Activated CD8-positive, alpha-beta memory T cell treated with anti-CD3 and anti-CD28 coated beads, Interleukin-2, amount 50 U/mL, for 48 hours (primary cell): Measurements from ENCODE around the gene FOXO1.
A peak's percentile ranks its signal among the peaks of the same experiment; 100 is the strongest.
"Not testable (repeated sequence)": the region's sequence is repeated elsewhere in the genome, so short reads cannot be mapped to it uniquely, and the experiment has no call there.

Experiments
- DNase-seq: peaks from one replicate; pipeline ENCODE4 v3.0.0-alpha.2; 2020

The FOXO1 gene

DNA sequence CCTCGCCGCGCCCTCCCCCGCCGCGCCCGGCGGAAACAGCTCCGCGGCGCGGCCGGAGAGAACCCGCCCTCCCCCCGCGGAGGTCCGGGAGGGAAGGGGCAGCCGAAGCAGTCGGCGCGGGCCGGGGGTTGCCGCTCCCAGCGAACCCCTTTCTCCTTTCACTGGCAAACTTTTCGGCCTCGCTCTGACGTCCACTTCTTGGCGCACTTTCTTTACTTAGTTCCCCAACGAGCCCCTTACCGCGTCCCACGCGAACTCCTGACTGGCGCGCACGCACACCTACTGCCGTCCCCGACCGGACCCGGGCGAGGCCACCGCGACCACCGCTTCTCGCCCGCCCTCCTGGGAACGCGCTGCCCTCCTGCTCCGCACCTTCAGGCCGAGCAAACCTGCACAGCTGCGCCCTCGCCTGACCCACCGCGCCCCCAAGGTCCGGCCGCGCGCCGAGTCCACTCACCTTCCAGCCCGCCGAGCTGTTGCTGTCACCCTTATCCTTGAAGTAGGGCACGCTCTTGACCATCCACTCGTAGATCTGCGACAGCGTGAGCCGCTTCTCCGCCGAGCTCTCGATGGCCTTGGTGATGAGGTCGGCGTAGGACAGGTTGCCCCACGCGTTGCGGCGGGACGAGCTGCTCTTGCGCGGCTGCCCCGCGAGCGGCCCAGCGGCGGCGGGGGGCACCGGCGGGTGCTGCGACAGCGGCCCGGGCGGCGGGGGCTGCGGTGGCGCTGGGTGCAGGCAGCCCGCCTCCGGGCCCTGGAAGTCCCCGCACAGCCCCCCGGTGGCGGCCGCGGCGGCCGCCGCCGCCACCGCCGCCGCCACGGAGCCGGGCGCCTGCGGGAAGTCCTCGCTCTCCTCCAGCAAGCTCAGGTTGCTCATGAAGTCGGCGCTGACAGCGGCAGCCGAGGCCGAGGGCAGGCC, 1.1 kb downstream of the FOXO1 start:
- DNase-seq, result peak; percentile 78

DNA sequence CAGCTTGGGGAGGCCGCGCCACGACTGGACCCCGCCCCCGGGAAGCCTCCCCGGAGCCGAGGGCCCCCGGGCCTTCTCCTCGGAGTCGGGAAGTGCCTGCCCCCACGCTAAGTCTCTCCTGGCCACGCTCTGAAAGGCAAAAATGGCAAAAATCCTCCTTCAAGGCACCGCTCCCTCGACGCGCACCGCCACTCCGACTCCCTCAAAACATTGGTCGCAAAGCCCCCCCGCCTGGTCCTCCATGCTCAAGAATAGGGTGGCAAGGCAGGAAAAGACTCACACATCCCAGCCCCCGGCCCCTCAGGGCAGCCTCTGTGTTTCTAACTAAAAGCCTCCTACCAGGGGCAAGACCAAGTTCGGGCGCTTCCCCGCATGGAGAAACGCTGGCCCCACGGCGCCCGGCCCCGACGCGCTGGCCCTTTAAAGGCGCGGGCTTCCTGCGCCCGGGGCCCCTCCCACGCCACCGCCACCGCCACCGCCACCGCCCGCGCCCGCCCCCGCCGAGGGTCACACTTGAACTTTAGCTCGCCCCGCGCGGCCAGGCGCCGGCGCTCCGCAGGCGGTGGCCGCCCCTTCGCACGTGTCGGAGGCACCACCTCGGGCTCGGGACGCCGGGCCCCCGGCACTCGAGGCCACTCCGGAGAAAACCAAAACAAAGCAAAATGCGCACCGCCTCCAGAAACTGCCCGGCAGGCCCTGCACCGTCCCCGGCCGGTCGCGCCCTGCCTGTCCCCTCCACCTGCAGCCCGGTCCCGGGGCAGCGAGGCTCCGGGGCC, 1.9 kb downstream of the FOXO1 start:
- peak; percentile 86 for DNase-seq

DNA sequence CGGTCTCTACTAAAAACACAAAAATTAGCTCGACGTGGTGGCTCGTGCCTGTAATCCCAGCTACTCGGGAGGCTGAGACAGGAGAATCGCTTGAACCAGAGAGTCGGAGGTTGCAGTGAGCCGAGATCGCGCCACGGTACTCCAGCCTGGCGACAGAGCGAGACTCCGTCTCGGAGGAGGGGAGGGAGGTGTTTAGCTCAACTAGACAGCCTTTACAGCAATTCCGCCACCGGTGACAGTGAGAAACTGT, 2.4 kb downstream of the FOXO1 start:
- DNase-seq, result not testable (repeated sequence)

GRCh38 chr13:40662866-40663265, 3.6 kb downstream of the FOXO1 start:
- no peak for DNase-seq

- no peak for DNase-seq
Observed at GRCh38 chr13:40661875-40662665, 4.4 kb downstream of the FOXO1 start.

DNA sequence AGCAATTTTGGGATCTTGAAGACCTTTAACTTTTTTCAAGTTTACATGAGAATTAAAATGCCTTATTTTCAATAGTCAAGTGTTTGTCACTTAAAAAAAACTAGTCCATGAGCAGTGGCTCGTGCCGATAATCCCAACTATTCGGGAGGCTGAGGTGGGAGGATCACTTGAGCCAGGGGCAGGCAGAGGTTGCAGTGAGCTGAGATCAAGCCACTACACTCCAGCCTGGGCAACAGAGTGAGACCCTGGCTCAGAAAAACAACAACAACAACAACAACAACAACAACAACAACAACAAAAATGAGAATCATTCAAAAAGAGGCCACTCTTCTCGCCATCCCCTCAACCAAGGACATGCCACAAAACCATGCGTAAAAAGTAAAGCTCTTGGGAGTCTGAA, 5.7 kb downstream of the FOXO1 start:
- DNase-seq, result no peak

DNA sequence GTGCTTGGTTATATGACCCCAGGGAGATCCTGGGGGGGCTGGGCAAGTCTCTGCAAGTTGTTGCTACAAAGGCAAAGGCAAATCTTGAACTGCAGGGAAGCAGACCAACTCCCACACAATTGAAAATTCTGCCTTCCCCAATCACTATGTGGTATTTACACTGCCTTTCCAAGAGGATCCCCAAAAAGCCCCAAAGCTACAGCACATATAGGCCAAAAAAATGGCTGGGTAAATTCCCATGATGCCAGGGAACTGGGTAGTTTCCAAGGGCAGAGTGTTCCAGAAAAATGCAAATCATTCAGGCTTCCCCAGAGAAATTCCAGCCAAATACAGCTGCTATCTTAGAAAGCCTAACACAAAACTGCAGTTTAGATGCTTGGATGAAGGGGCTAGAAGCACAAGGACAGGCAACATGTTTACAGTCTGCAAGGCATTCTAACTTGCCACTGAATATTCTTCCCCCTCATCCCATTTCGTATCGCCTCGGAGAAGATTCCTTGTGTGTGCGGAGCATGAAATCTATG, 6.2 kb downstream of the FOXO1 start:
- DNase-seq, result no peak

- no peak for DNase-seq
Observed at GRCh38 chr13:40657951-40658350, 8.5 kb downstream of the FOXO1 start.

DNA sequence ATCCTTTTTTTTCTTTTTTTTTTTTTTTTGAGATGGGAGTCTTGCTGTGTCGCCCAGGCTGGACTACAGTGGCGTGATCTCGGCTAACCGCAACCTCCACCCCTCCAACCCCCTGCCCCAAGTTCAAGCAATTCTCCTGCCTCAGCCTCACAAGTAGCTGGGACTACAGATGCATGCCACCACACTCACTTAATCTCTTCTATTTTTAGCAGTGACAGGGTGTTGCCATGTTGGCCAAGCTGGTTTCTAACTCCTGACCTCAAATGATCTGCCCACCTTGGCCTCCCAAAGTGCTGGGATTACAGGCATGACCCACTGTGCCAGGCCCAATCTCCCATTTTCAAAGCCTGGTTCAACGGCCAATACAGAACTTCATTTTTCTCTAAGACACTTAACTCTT, 9.1 kb downstream of the FOXO1 start:
- DNase-seq, result no peak

GRCh38 chr13:40656358-40656757, 10.1 kb downstream of the FOXO1 start:
- no peak for DNase-seq

DNA sequence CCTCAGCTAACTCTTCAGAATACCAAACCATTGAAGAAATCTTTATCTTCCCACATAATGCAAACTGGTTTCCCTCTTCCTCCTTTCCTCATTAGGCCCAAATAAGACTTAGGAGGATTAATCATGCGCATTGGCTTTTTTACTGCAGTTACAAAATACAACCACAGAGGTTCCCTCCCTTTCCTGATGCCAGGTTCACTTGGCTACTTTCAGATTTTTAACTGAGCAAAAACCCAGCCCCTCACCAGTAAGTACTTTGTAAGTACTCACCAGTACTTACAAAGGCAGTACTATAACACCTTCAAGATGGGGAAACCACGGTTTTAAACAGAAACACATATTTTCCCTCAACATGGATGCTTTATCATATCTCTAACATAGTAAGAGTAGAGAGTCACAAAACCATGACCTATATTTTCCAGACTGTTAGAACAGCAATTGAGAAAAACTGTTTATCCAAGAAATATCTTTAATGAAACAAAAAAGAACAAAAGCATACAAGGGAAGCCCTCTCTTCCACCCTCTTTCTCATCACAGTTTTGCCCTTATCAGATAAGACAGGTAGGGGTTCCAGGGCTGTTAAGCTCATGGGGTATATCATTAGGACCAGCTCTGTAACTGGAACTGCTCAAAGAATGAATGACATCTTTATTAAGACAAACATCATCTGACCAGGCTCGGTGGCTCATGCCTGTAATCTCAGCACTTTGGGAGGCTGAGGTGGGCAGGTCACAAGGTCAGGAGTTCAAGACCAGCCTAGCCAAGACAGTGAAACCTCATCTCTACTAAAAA, 12.7 kb downstream of the FOXO1 start:
- no peak for DNase-seq

DNA sequence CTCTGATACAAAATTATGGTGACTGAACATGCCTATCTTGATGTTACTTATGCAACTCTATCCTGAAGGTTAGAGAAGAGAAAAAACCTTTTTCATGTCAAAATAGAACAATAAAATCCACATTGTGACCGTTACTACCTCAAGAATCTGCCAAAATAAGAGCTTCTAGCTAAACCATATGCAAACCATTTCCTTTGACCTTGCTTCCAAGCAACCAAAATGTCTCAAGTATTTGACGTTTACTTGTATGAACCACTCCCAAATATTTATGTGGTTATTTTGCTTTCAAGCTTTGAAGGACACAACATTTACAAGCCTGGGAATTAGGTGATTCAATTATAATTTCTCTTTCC, 13.9 kb downstream of the FOXO1 start:
- DNase-seq, result no peak

GRCh38 chr13:40651866-40652587, 14.4 kb downstream of the FOXO1 start:
- DNase-seq, result no peak

DNA sequence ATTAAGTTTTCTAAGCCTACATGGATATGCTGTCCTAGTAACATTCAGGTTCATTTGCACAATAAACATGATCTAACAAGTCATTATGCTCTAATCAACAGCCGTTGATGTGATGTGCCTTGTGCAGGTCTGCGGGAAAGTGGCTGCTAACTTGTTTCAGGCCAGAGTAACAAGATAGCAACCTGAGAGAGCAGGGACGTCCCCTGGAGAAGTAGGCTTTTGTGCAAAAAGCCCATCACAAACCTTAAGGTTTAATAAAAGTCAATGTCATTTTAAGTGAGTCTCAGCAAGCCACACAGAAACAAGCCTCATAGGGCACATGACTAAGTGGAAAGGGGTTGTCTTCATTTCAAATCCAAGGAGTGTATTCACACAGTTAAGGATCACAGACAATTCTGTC, 17.6 kb downstream of the FOXO1 start:
- no peak for DNase-seq

DNA sequence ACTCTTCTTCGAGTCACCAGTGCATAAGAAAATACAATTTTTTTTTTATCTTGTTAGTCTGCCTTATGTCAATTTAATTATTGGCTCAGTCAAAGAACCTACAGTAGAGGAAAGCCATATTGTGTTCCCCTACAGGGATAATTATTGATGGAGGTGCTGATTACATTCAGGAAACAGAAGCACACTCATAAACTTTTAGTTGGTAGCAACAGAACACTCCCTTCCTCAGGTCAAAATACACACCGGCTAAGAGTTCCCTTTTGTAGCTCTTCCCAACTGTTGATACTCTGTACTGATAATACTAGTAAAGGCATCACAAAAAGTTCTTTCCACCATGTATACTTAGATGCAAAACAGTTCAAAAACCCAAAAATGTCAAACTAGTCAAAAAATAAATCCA, 18.4 kb downstream of the FOXO1 start:
- no peak for DNase-seq

- DNase-seq, result no peak
Observed at GRCh38 chr13:40644838-40645604, 21.4 kb downstream of the FOXO1 start.

DNA sequence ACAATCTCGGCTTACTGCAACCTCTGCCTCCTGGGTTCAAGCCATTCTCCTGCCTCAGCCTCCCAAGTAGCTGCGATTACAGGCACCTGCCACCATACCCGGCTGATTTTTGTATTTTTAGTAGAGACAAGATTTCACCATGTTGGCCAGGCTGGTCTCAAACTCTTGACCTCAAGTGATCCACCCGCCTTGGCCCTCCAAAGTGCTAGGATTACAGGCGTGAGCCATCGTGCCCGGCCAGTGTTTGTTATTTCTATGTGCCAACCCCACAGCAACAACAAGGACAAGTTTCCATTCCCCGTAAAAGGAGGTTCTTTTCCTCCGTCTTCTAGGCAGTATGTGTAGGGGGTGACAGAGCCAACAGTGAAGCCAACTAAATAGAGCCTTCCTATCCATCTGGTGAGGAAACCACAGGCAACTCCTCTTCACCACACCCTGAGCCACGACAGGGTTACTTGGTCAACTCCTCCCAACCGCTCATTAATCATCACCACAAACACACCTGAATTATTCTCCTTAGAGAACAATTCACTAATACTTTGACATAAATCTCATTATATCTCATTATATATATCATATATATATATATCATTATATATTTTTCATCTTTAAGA, 25.5 kb downstream of the FOXO1 start:
- DNase-seq, result no peak

DNA sequence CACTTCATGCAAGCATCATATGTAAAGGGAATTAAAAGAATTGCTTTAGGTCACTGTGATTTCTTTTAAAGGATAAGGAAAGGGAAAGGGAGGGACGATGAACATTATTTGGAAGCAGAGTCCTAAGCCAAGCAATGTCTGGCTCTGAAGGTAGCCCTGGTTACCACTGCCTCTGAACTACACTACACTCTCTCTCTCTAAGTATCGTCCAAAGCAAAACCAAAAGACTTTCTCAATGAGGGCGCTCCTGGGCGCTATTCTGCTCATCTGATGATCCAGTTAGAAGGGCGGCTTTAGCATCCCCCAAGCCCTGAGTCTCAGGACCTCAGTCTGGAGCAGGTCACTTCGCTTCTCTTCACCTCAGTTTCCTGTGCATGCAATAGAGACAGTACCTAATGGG, 26.2 kb downstream of the FOXO1 start:
- DNase-seq, result no peak

GRCh38 chr13:40639221-40639681, 27.2 kb downstream of the FOXO1 start:
- no peak for DNase-seq

DNA sequence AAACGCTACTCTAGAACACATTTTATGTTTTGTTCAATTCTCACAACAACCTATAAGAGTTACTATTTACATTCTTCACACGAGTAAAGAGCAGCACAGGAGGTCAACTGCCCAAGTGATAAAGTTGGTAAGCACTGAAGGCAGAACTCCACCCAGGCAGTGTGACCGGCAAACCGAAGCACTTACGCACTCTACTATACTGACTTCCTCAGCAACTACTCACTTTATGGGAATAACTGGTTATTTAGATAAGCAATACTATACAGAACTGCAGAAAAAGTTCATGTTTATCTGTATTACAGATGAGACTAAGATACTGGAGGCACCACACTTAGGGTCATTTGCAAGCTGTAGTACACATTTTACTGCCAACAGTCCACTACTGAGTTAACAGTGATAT, 28.8 kb downstream of the FOXO1 start:
- no peak for DNase-seq
